HUDEP-2 (cell line): ENCODE results near the gene ACIN1.
"Not testable (repeated sequence)": the region's sequence is repeated elsewhere in the genome, so short reads cannot be mapped to it uniquely, and the experiment has no call there.

Experiments used
- DNase-seq, 76 experiments: peaks; one replicate each; lab custom pipeline; 2025; ENCODE audit not compliant: unreplicated experiment in 76 of 76; lab: John Stamatoyannopoulos, UW

Gene ACIN1

GRCh38 chr14:23123419-23123818, 28.5 kb upstream of the ACIN1 start:
- DNase-seq = peak in 71 of 76 experiments; percentile 19 to 87 (median 68)

- no peak for DNase-seq
These were observed 27.1 kb upstream of the ACIN1 start for GRCh38 chr14:23122086-23122485.

DNA sequence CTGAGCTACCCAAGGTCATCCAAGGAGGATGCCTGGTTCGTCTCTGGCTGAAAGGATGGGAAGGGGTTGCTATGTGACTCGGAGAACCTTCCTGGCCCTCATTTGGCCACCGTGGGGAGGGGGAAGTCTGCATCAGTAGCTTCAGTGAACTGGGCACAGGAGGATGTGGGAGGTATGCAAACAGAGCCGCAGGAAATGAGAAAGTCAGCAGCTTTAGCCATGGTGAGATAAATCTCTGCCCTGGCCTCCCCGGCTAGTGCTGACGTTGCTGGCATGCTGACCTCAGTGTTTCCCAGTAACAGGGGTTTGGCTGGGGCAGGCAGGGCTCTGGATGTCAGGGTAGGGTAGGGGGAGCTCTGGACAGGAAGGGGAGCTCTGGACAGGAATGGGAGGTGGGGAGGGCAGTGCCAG, 26.4 kb upstream of the ACIN1 start:
- DNase-seq = no peak

DNA sequence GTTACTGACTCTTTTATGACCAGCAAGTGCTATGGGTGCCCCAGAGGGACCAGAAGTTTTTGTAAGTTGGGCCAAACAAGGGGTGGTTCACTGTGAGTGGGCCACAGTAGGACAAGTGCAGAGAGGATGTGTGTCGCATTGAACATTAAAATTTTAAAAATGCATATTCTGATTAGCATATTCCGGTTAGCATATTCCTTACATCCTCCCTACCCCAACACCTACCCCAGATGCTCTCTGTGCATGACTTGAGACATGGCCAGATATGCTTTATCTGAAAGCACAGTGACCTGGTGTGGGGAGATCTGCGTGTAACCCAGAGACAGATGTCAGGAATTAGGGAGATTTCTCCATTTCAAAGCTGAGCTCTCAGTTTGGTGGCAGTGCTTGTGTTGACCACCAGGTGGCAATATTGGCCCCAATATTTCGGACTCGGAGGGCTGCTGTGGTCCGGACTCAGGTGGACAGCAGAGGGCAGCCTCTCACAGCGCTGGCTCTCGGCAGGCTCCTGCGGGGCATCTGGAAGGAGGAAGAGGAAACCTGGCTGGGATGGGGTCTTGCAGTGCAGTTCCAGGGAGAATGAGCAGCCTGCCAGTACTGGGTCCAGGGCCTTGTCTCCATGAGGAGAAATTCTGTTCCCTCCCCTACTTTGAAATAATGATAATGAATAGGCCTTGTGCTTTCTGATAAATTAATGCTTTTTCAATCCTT, 25.8 kb upstream of the ACIN1 start:
- peak in 73 of 76 experiments; percentile 20 to 93 (median 76) for DNase-seq

DNA sequence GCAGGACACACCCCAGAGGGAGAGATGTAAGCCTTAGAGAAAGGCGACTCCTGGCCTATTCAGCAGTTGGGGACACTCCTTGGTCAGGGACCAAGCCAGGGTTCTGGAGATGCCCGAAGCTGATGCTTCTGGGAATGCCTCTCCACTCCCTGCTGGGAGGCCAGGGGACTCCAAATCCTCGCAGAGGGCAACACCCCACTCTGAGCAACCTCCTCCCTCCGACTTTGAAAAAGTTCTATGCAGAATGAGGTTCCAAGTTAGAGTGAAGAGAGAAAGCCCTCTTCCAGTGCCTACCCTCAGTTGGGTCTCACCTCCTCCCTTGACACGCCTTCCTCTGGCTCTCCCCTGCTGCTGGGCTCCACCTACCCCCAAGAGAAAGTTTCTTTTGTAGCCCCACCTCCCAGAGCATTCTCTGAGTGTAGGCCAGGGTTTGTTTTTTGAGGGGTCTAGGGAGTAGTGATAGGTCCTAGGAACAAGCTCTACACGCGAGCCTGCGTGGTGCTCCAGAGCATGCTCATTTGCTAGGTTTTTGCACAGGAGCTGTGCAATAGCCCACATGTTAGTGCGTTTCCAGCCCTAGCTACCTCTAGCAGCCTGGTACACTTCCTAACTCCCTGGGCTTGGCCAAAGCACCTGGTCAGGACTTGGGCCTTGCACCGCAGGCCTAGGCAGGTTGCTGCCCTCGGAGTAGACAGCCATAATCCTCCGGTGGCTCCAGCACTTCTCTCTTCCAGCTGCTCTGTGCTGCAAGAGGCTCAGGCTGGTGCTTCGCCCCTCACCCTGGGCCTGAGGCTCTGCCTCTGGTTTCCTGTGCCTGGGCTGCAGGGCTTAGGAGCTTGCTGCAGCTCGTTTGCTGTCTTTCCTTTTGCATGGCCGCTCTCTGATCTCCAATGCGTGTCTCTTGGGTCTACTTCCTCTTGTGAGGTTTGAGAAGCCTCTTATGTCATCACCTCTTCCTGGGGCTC, 24.7 kb upstream of the ACIN1 start:
- DNase-seq = peak in 5 of 76 experiments; percentile 10 to 47 (median 23)

GRCh38 chr14:23118506-23119362, 23.8 kb upstream of the ACIN1 start, which contains the start of gene CEBPE:
CEBPE (minus strand) TSS chr14:23119255; CDS start chr14:23119091, 164 bp downstream.
- DNase-seq = no peak

GRCh38 chr14:23117371-23118020, 22.6 kb upstream of the ACIN1 start:
- no peak for DNase-seq

- DNase-seq = peak in 3 of 76 experiments; percentile 14 to 41 (median 16)
These were observed 21.0 kb upstream of the ACIN1 start for GRCh38 chr14:23115918-23116317.

DNA sequence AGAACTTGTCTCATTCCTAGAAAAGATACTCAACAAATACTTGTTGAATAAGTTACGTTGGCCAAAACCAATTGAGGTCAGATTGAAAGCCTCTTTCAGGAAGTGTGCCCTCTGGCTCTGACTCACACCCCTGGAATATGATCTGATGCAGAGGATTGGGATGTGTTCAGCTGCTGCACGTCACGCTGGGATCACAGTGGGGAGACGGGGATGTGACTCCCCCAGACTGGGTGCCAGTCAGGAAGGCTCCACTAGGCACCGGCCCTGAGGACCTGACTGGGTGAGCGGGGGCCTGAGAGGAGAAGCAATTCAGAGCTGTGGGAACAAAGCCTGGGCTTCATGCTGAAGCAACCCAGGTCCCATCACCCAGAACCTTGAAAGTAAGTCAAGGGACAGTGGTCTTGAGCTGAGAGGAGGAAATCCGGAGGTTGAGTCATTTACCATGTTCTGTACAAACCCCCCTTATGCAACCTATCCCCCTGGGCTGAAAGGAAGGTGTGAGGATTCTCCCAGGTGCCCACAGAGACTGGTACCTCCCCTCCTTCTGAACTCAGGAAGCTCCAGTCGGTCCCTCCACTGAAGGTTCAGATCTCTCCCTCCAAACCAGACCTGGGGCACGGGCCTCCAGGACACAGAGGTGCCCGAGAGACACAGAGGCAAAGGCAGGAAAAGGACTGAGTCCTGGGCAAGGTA, 20.2 kb upstream of the ACIN1 start:
- no peak for DNase-seq

DNA sequence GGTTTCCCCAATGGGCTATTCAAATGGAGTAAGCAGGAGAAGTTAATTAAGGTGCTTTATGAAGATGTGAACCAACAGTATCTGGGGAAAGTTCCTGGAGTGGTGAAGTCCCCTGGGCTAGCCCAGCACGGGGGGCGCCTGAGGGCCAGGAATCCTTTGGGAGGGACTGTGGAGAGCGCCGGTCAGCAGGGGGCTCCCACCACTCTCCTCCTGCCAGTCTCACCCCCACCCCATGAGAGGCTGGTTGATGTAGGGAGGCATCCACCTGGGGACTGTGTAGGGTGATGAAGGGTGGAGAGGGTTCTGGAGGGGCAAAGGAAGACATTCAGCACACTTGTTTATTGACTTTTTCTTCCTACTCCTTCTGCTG, 19.7 kb upstream of the ACIN1 start:
- DNase-seq = no peak

- DNase-seq = peak in 2 of 76 experiments; percentile 24 to 27
These were observed 19.2 kb upstream of the ACIN1 start for GRCh38 chr14:23114120-23114458.

DNA sequence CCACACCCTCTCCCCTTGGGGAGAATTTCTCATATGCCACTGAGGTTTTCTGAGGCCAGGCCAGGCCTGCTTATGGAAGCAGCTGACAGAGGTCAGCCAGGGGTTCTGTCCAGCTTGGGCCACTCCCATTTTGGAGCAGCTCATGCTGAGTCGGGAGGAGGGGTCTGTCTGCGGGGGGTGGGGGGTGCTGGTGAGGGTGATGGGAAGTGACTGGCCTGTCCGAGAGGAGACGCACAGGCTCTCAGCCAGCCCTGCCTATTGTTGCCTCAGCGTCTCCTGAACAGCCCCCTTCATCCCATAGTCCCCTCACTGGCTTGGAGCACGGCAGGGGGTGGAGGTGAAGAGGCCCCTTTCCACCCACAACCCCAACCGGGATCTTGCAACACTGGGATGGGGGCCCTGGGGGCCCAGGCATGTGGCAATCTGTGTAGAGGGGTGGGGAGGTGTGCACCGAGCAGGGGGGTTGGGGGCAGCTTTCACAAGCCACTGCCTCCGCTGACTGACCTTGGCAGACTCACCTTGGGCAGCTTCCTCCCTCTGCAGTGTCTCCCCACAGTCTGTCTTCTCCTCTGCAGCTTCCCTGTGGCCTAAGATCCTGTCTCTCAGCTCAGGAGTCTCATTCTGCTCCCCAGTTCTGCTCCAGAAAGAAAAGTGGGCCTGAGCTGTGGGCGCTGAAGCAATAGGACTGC, 18.6 kb upstream of the ACIN1 start:
- DNase-seq = no peak

DNA sequence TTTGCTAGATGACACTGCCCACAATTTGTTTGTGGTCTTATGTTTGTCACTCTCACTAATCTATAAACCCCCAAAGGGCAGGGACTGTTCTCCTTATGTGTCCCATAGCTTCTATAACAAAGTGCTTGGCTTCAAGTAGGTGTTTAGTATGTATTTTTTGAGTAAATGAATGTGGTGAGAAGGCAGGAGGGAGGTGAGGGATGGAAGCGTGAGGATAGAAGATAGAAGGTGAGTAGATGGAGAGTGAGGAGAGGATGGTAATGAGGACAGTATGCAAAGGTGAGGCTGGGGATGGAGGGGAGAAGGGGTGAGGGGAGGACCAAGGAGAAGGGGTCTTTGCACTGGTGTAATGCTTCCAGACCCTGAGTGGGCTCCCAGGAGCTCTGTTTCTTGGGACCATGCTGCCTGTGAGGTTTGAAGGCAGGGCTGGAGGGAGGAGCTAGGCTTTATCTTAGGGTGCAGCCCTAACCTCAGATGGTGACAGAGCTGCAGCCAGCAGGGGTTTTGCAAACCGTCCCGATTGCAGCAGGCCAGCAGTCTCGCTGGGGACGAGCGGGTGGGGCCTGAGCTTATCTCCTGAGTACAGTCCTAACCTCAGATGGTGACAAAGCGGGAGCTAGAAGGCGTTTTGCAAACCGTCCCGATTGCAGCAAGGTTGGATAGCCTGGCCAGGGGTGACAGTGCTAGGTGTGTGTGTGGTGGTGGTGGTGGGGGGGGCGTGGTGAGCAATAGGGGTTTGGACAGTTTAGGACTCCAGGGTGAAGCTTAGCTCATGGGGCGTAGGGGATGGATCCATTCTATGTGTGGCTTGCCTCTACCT, 17.6 kb upstream of the ACIN1 start:
- peak in 75 of 76 experiments; percentile 28 to 99 (median 97) for DNase-seq

DNA sequence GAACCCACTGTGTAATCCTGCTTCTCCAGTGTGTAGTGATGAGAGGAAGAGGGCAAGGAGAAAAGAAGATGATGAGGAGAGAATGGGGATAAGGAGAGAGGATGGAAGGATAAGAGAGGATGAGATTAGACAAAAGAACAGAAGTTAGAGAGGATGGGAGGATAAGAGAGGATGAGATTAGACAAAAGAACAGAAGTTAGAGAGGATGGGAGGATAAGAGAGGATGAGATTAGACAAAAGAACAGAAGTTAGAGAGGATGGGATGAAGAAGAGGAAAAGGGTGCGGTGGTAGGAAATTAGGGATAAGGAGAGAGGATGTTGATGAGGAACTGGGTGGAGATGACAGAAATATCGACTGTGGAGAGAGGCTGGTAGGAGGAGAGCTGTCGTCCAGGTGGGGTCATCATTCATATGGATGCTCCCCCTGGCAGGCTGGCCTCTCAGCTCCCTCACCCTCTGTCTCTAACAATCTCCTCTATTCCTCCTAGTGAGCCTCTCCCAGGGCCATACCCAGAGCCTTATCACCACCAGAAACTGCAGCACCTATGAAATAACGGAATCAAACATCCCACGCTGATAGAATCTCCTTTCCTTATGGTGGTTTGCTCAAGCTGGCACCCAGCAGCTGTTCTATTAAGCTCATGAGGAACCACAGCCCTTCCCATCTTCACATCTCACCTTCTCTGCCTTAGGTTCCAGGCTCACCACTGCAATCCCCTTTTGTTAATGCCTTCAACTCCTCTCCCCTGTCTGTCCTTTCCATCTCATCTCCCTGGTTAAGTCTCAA, 15.8 kb upstream of the ACIN1 start:
- DNase-seq = peak in 26 of 76 experiments; percentile 11 to 70 (median 29)

- DNase-seq = no peak
These were observed 14.8 kb upstream of the ACIN1 start for GRCh38 chr14:23109769-23110168.

GRCh38 chr14:23108169-23108568, 13.2 kb upstream of the ACIN1 start:
- DNase-seq = not testable (repeated sequence)

- not testable (repeated sequence) for DNase-seq
These were observed 12.7 kb upstream of the ACIN1 start for GRCh38 chr14:23107620-23108019.

GRCh38 chr14:23106747-23107045, 11.8 kb upstream of the ACIN1 start:
- no peak for DNase-seq
